GM21447 (cell line): ENCODE data around the gene ANKRD40.
"Not testable (repeated sequence)": the region's sequence is repeated elsewhere in the genome, so short reads cannot be mapped to it uniquely, and the experiment has no call there.

Experiments used
- ATAC-seq: cut with Tn5 transposase; IDR thresholded peaks from one replicate; pipeline ENCODE4 v1.9.1; 2021; ENCODE audit not compliant: unreplicated experiment

The ANKRD40 gene

GRCh38 chr17:50712641-50713040 lies 4.9 kb upstream of the ANKRD40 start:
- ATAC-seq, result no peak

- ATAC-seq, result no peak
These were observed 2.9 kb upstream of the ANKRD40 start for GRCh38 chr17:50710650-50711049.

GRCh38 chr17:50710025-50710424 lies 2.3 kb upstream of the ANKRD40 start:
- no peak for ATAC-seq

- ATAC-seq, result not testable (repeated sequence)
These were observed 1.3 kb upstream of the ANKRD40 start for GRCh38 chr17:50709053-50709452.

GRCh38 chr17:50708050-50709000 lies 611 bp upstream of the ANKRD40 start:
- ATAC-seq, result no peak

- ATAC-seq, result no peak
These were observed 4.6 kb downstream of the ANKRD40 start for GRCh38 chr17:50703162-50703561.

GRCh38 chr17:50699410-50699809 lies 8.3 kb downstream of the ANKRD40 start:
- no peak for ATAC-seq

GRCh38 chr17:50697663-50698272 lies 9.9 kb downstream of the ANKRD40 start:
- no peak for ATAC-seq

GRCh38 chr17:50697062-50697461 lies 10.7 kb downstream of the ANKRD40 start:
- ATAC-seq, result no peak

GRCh38 chr17:50696365-50696879 lies 11.3 kb downstream of the ANKRD40 start:
- ATAC-seq, result no peak

GRCh38 chr17:50693036-50693682 lies 14.6 kb downstream of the ANKRD40 start:
- ATAC-seq, result no peak

- no peak for ATAC-seq
These were observed 15.2 kb downstream of the ANKRD40 start for GRCh38 chr17:50692448-50693035.

- ATAC-seq, result no peak
These were observed 15.9 kb downstream of the ANKRD40 start for GRCh38 chr17:50691550-50692447.

- no peak for ATAC-seq
These were observed 16.7 kb downstream of the ANKRD40 start for GRCh38 chr17:50690887-50691549.

- no peak for ATAC-seq
These were observed 17.5 kb downstream of the ANKRD40 start for GRCh38 chr17:50689956-50690886.

- ATAC-seq, result no peak
These were observed 18.5 kb downstream of the ANKRD40 start for GRCh38 chr17:50689251-50689650.

GRCh38 chr17:50688245-50688644 lies 19.5 kb downstream of the ANKRD40 start:
- no peak for ATAC-seq

- no peak for ATAC-seq
These were observed 20.3 kb downstream of the ANKRD40 start for GRCh38 chr17:50687200-50688066.
